ENCODE results near the gene PPP1R7.

GRCh38 chr2:241168366-241168765, 18.1 kb downstream of the PPP1R7 start:
- TF ChIP-seq CTCF (conservative IDR thresholded peaks at IDR 0.05; ENCODE audit: low read length) (no peak), EZH2phosphoT487 (IDR thresholded peaks at IDR 0.05; ENCODE audit: borderline replicate concordance) (no peak)

Data from Loucy (cell line).